H1 (cell line): ENCODE data around the gene PDXP. TPM values are rescaled to one million over a fixed set of nuclear protein-coding genes. Genes with fewer than 3 reads are reported as not detected.

ENCODE experiments used
- ATF2 ChIP-seq: IDR thresholded peaks from 2 replicates; pipeline ENCODE4 v1.6.1; 2012; ENCODE audit warnings: low read length, inconsistent platforms
- BCL11A ChIP-seq, 2 experiments: IDR thresholded peaks; one replicate each; pipeline ENCODE4 v1.6.1; 2011; ENCODE audit warnings: low read depth in 2 of 2, low read length in 2 of 2, mild to moderate bottlenecking in 2 of 2
- CBX5 ChIP-seq: fragments of 300-800, 300-1000 bp; sonication (generic); IDR thresholded peaks from 2 replicates; pipeline ENCODE4 v1.7.1; 2016; ENCODE audit warnings: antibody characterized with exemption, low read length, low read depth
- EP300 ChIP-seq, 2 experiments: IDR thresholded peaks; 1 replicate in 1 of 2; 2 replicates in 1 of 2; pipeline ENCODE4 v1.6.1; 2011 to 2012; ENCODE audit warnings: low read depth in 2 of 2, low read length in 2 of 2, mild to moderate bottlenecking in 2 of 2, borderline replicate concordance in 1 of 2, inconsistent platforms in 1 of 2, moderate library complexity in 1 of 2
- NANOG ChIP-seq: IDR thresholded peaks from 2 replicates; pipeline ENCODE4 v1.6.1; 2011; ENCODE audit warnings: low read length, low read depth, mild to moderate bottlenecking, inconsistent platforms; ENCODE audit not compliant: insufficient read depth, poor library complexity, severe bottlenecking
- RXRA ChIP-seq: IDR thresholded peaks from 2 replicates; pipeline ENCODE4 v1.6.1; 2011; ENCODE audit warnings: low read depth, mild to moderate bottlenecking, low read length, moderate library complexity; ENCODE audit not compliant: insufficient read depth
- TAF7 ChIP-seq: optimal IDR thresholded peaks from 2 replicates; pipeline ENCODE3; 2011; ENCODE audit warnings: low read depth, mild to moderate bottlenecking, inconsistent platforms, low read length, moderate library complexity, borderline replicate concordance
- TBP ChIP-seq: IDR thresholded peaks from 2 replicates; pipeline ENCODE4 v1.6.1; 2011; ENCODE audit warnings: low read depth, low read length, improper control_type of control experiment
- USF2 ChIP-seq: IDR thresholded peaks from 2 replicates; pipeline ENCODE4 v1.6.1; 2011; ENCODE audit warnings: low read length, improper control_type of control experiment
- polyA plus RNA-seq, 7 experiments: library from polyadenylated mRNA; depleted of rRNA in 3 of 7; stranded (reverse) in 5 of 7; unstranded in 2 of 7; fragments of >200 nt in 5 of 7; fragments of 200-250 nt in 2 of 7; gene quantifications; 1 replicate in 5 of 7; 2 replicates in 1 of 7; 4 replicates in 1 of 7; pipeline versions ENCODE4 v1.2.1 to v1.2.3, GENCODE V29; 2011 to 2013; ENCODE audit warnings: missing spikeins in 2 of 7, mixed read lengths in 2 of 7
- total RNA-seq: library from RNA; stranded (reverse); fragmentation: NEBNext Ultra II Directional; extraction: Animal tissue kit (Norgen Biotek cat#: 25700); gene quantifications from 2 replicates; pipeline ENCODE4 v1.2.1, GENCODE V29; 2021

The PDXP gene
- total and polyA plus RNA-seq, 2 of the 8 experiments (the other 6 are each of a cell fraction or from before 2014, with no cell fraction given), result 36.6 to 67.7 TPM

- TF ChIP-seq NANOG, result no peak
- TF ChIP-seq TAF7, result no peak
- TF ChIP-seq ATF2, result no peak
- TF ChIP-seq RXRA, result no peak
- no peak for TF ChIP-seq BCL11A (IDR thresholded peaks at IDR 0.05; ENCODE audit: low read depth in 2 of 2, low read length in 2 of 2)
- no peak for TF ChIP-seq CBX5
- no peak for TF ChIP-seq EP300 (IDR thresholded peaks at IDR 0.05; ENCODE audit: borderline replicate concordance in 1 of 2, low read depth in 2 of 2, low read length in 2 of 2)
- no peak for TF ChIP-seq TBP
- no peak for TF ChIP-seq USF2
These were observed 13.8 kb downstream of the PDXP start (continued) for GRCh38 chr22:37672206-37672919.
